GM21381 (cell line): ENCODE data around the gene SLC37A4.

Experiments
- ATAC-seq: cut with Tn5 transposase; IDR thresholded peaks from one replicate; pipeline ENCODE4 v1.9.1; 2021; ENCODE audit warnings: mild to moderate bottlenecking, moderate library complexity; ENCODE audit not compliant: unreplicated experiment

SLC37A4 gene

GRCh38 chr11:118979434-118979833 is 51.2 kb downstream of the SLC37A4 start:
- no peak for ATAC-seq

GRCh38 chr11:118975771-118976709 is 54.6 kb downstream of the SLC37A4 start:
- ATAC-seq: no peak
